Measurements from ENCODE around the gene C5orf63.

- TF ChIP-seq SPI1 (IDR thresholded peaks at IDR 0.05; ENCODE audit: borderline replicate concordance, insufficient read depth, low read depth, low read length) = no peak
- TF ChIP-seq USF2 (IDR thresholded peaks at IDR 0.05; ENCODE audit: borderline replicate concordance, low read depth, low read length) = no peak
- no peak for TF ChIP-seq RCOR1 (conservative IDR thresholded peaks at IDR 0.05; ENCODE audit: low read depth, low read length)
- TF ChIP-seq ZBTB11 (CRISPR knock-in tag; IDR thresholded peaks at IDR 0.05) = no peak
- no peak for TF ChIP-seq RAD21 (IDR thresholded peaks at IDR 0.05; ENCODE audit: insufficient read depth, low read depth, low read length)
- no peak for TF ChIP-seq NBN (IDR thresholded peaks at IDR 0.05)
- no peak for TF ChIP-seq TAF1 (IDR thresholded peaks at IDR 0.05; ENCODE audit: borderline replicate concordance, low read depth, low read length)
- no peak for TF ChIP-seq CREM (IDR thresholded peaks at IDR 0.05; ENCODE audit: low read depth)
- no peak for TF ChIP-seq NRF1 (conservative IDR thresholded peaks at IDR 0.05; ENCODE audit: low read depth, low read length)
- TF ChIP-seq EGR1 (IDR thresholded peaks at IDR 0.05; ENCODE audit: borderline replicate concordance in 1 of 2, low read depth in 2 of 2, low read length in 2 of 2) = no peak
- TF ChIP-seq E4F1 (IDR thresholded peaks at IDR 0.05; ENCODE audit: borderline replicate concordance, partially characterized antibody) = no peak
- no peak for TF ChIP-seq MTA3 (IDR thresholded peaks at IDR 0.05; ENCODE audit: borderline replicate concordance, low read length)
- TF ChIP-seq ZBTB33 (IDR thresholded peaks at IDR 0.05) = no peak
- no peak for TF ChIP-seq POLR2AphosphoS5 (IDR thresholded peaks at IDR 0.05; ENCODE audit: low read length)
Measured at GRCh38 chr5:127101935-127102334, 28.6 kb upstream of the C5orf63 start.

All from GM12878 (cell line).